Measurements from ENCODE around the gene ZBED4. TPM values are rescaled to one million over a fixed set of nuclear protein-coding genes. Genes with fewer than 3 reads are reported as not detected.

Gene ZBED4
- total RNA-seq, 4 donors from 2014 or later, result 19.9 to 30.7 (median 24.9) TPM

DNA sequence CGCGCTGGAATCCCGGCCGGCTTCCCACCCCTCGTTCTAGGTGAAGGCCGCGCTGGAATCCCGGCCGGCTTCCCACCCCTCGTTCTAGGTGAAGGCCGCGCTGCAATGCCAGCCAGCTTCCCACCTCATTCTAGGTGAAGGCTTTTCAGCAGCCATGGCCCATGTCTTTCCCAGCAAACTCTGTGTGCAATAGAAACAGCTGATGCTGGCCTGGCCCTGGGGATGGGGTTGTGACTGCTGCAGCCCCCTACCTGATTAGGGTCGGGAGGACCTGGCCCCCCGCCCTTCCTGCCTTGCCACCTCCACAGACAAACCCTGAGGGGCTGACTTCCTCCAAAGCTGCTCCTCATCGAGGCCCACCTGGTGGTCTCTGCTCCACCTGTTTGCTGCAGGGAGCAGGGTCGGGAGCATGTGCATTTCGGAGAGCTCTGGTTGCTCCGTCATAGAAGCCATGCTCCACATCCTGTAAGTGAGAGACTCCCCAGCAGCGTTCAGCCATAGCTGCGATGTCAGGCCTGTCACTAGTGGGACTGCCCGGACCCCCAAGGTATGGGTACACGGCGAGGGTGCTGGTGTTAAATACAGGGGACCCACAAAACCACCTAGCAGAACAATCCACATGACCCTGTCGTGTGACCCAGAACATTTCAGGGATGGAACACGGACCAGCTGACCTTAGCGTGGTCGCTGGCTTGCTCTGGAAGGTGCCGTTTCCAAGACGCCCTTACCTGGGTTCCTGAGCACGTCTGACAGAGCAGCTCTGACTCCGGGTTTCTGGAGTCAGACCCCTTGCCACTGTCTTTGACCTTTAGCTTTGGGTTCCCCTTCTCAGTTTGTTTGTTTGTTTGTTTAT lies 3.3 kb downstream of the ZBED4 start:
- Histone ChIP-seq H3K4me3 (no peak overlapping the region), H3K4me1 (peaks cover 9 to 33% (median 26%) of the 10 kb centered on the region in 4 donors), H3K36me3 (no peaks in the 10 kb centered on the region), H3K9me3 (no peaks in the 10 kb centered on the region), H3K27me3 (no peaks in the 10 kb centered on the region), H3K27ac (no peak overlapping the region)
- intact Hi-C loops (cut with DNase I; ENCODE audit: low total_unique reads), result no loop called here
- TF ChIP-seq, protein P1, sequence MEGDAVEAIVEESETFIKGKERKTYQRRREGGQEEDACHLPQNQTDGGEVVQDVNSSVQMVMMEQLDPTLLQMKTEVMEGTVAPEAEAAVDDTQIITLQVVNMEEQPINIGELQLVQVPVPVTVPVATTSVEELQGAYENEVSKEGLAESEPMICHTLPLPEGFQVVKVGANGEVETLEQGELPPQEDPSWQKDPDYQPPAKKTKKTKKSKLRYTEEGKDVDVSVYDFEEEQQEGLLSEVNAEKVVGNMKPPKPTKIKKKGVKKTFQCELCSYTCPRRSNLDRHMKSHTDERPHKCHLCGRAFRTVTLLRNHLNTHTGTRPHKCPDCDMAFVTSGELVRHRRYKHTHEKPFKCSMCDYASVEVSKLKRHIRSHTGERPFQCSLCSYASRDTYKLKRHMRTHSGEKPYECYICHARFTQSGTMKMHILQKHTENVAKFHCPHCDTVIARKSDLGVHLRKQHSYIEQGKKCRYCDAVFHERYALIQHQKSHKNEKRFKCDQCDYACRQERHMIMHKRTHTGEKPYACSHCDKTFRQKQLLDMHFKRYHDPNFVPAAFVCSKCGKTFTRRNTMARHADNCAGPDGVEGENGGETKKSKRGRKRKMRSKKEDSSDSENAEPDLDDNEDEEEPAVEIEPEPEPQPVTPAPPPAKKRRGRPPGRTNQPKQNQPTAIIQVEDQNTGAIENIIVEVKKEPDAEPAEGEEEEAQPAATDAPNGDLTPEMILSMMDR (IDR thresholded peaks at IDR 0.05), result no peak
- TF ChIP-seq POLR2A (IDR thresholded peaks at IDR 0.05), result no peak
- TF ChIP-seq POLR2AphosphoS5 (IDR thresholded peaks at IDR 0.05), result no peak
- TF ChIP-seq EP300 (IDR thresholded peaks at IDR 0.05; ENCODE audit: low read depth), result no peak
- in situ Hi-C loops (cut with MboI; ENCODE audit: low pct_ligation_motif_present in 1 of 4, low pct_unique_long_range_greater_than_20kb in 1 of 4, low sequenced_read_pairs in 3 of 4), result loop anchor here in 1 of 4 donors (25.0 kb wide), 1 partner anchor 105 kb away; the partner anchor contains the start of gene PIM3
- 91% methylated on average over 31 of the region's 31 CpGs; no CpG with 5 or more reads in 1 of the 2 donors for WGBS, 2 donors (ENCODE audit: low coverage in 1 of 2)
- no peak for DNase-seq

DNA sequence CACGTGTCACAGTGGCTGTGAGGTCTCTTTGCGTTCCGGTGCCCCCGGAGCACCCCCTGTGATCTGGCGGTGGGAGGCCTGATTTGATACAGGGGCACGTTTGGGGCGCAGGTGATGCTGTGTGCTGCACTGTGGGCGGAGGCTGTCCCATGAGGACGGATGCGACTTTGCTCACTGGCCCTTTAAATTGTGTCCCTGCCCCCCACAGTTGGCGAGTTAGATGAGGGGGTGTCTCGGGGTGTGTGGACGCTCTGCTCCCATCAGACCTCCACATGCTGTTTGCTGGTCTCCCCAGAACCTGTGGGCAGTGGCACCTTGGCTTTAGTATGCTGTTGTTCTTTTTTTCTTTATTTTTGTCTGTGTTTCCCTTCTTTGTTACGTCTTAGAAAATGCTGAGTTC lies 5.2 kb downstream of the ZBED4 start:
- WGBS, 2 donors (ENCODE audit: low coverage in 1 of 2), result 87 to 90% methylated on average over 2 to 14 of the region's 14 CpGs
- Histone ChIP-seq H3K4me3 (no peak overlapping the region), H3K4me1 (peaks cover 9 to 22% (median 18%) of the 10 kb centered on the region in 4 donors), H3K27ac (no peak overlapping the region), H3K36me3 (no peaks in the 10 kb centered on the region), H3K27me3 (no peaks in the 10 kb centered on the region), H3K9me3 (no peaks in the 10 kb centered on the region)
- TF ChIP-seq EP300 (IDR thresholded peaks at IDR 0.05; ENCODE audit: low read depth), result no peak
- TF ChIP-seq POLR2AphosphoS5 (IDR thresholded peaks at IDR 0.05), result no peak
- in situ Hi-C loops (cut with MboI; ENCODE audit: low pct_ligation_motif_present in 1 of 4, low pct_unique_long_range_greater_than_20kb in 1 of 4, low sequenced_read_pairs in 3 of 4) (loop anchor here in 1 of 4 donors (25.0 kb wide), 1 partner anchor 103 kb away; the partner anchor contains the start of gene PIM3), intact Hi-C loops (cut with DNase I; ENCODE audit: low total_unique reads) (no loop called here)
- DNase-seq, result no peak

DNA sequence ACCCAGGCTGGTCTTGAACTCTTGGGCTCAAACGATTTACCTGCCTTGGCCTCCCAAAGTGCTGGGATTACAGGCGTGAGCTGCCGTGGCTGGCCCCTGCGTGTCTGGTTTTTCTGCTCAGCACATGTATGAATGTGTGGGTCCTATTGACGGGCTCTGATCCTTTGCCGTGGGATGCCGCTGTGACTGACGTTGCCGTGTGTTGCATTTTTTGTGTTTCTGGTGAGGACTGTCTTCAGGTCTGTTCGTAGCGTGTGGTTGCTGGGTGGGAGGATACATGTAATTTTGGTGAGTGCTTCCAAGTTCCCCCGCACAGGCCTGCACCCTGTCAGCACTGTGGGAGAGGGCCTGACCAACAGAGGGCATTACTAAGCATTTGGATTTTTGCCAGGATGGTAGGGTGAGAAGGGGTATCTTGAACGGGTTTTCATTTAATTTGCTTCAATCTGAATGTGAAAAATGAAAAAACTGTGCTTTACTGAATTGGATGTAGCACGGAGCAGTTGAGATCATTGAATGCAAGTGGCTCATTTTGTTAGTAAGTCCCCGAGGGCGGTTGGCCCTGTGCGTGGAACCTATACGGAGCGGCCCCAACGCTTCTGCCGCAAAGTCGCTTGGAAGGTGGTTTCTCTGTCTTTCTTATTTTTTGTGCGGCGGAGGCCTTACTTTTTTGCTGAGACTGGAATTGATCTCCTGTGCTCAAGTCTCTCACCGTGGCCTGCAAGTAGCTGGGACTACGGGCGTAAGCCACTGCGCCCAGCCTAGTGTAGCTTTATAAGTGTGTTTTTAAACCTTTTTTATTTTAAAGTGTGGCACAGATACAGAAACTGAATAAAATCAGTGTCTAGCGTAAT lies 8.2 kb downstream of the ZBED4 start:
- peaks cover 7 to 19% of the 10 kb centered on the region in 2 donors for H3K9me3 ChIP-seq
- no peak for TF ChIP-seq EP300 (IDR thresholded peaks at IDR 0.05; ENCODE audit: low read depth)
- no peak for TF ChIP-seq POLR2AphosphoS5 (IDR thresholded peaks at IDR 0.05)
- TF ChIP-seq, protein P1 (IDR thresholded peaks at IDR 0.05), result no peak
- no peak for TF ChIP-seq POLR2A (IDR thresholded peaks at IDR 0.05)
- in situ Hi-C loops (cut with MboI; ENCODE audit: low pct_ligation_motif_present in 1 of 4, low pct_unique_long_range_greater_than_20kb in 1 of 4, low sequenced_read_pairs in 3 of 4) (loop anchor here in 1 of 4 donors (25.0 kb wide), 1 partner anchor 100 kb away; the partner anchor contains the start of gene PIM3), intact Hi-C loops (cut with DNase I; ENCODE audit: low total_unique reads) (no loop called here)
- no peaks in the 10 kb centered on the region for H3K27me3 ChIP-seq
- H3K4me1 ChIP-seq, result no peaks in the 10 kb centered on the region
- H3K4me3 ChIP-seq, result no peak overlapping the region
- no peak for DNase-seq
- 86 to 93% methylated on average over 5 to 29 of the region's 29 CpGs for WGBS, 2 donors (ENCODE audit: low coverage in 1 of 2)
- H3K27ac ChIP-seq, result no peak overlapping the region
- H3K36me3 ChIP-seq, result peaks cover 0 to 1% (median 0%) of the 10 kb centered on the region in 4 donors

DNA sequence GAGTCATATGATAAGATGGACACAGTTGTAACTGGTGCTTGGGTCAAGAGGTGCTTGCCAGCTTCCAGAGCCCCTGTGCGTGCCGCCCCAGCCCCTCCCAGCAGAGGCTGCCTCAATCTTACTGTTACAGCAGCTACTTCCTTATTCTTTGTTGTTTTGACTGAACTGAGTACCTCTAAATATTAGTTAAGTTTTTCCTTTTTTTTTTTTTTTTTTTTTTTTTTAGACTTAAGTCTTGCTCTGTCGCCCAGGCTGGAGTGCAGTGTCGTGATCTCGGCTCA lies 8.8 kb downstream of the ZBED4 start:
- intact Hi-C loops (cut with DNase I; ENCODE audit: low total_unique reads) (no loop called here), in situ Hi-C loops (cut with MboI; ENCODE audit: low pct_ligation_motif_present in 1 of 4, low pct_unique_long_range_greater_than_20kb in 1 of 4, low sequenced_read_pairs in 3 of 4) (loop anchor here in 1 of 4 donors (25.0 kb wide), 1 partner anchor 100 kb away; the partner anchor contains the start of gene PIM3)
- 90 to 97% methylated on average over 2 to 5 of the region's 5 CpGs for WGBS, 2 donors (ENCODE audit: low coverage in 1 of 2)
- peaks cover 7 to 21% of the 10 kb centered on the region in 2 donors for H3K9me3 ChIP-seq
- H3K4me3 ChIP-seq, result no peak overlapping the region
- no peak overlapping the region for H3K27ac ChIP-seq
- no peaks in the 10 kb centered on the region for H3K4me1 ChIP-seq
- peaks cover 0 to 6% (median 0%) of the 10 kb centered on the region in 4 donors for H3K36me3 ChIP-seq
- no peak for TF ChIP-seq POLR2AphosphoS5 (IDR thresholded peaks at IDR 0.05)
- TF ChIP-seq, protein P1 (IDR thresholded peaks at IDR 0.05), result no peak
- no peak for TF ChIP-seq POLR2A (IDR thresholded peaks at IDR 0.05)
- TF ChIP-seq EP300 (IDR thresholded peaks at IDR 0.05; ENCODE audit: low read depth), result no peak
- DNase-seq, result no peak
- no peaks in the 10 kb centered on the region for H3K27me3 ChIP-seq

Data from transverse colon (tissue), 4 donors.